ENCODE results near the gene DNAH7.

DNA sequence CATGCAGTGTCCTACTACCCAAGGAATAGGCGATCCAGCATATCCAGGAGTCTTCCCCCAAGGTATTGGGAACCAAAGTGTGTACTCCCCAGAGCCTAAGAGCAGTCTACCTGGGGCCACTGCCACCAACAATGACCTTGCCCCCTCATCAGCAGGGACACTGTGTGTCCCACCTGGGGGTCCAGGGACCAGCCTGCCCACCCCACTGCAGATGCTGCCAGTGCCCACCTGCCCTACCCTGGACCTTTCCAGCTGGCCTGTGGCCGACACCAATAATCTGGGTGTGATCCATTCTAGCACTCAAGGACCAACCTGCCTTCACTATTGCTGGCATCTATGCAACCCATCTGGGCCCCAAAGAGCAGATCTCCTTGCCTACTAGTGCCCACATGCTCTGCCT lies 32.2 kb downstream of the DNAH7 start:
- TF ChIP-seq, protein P1, sequence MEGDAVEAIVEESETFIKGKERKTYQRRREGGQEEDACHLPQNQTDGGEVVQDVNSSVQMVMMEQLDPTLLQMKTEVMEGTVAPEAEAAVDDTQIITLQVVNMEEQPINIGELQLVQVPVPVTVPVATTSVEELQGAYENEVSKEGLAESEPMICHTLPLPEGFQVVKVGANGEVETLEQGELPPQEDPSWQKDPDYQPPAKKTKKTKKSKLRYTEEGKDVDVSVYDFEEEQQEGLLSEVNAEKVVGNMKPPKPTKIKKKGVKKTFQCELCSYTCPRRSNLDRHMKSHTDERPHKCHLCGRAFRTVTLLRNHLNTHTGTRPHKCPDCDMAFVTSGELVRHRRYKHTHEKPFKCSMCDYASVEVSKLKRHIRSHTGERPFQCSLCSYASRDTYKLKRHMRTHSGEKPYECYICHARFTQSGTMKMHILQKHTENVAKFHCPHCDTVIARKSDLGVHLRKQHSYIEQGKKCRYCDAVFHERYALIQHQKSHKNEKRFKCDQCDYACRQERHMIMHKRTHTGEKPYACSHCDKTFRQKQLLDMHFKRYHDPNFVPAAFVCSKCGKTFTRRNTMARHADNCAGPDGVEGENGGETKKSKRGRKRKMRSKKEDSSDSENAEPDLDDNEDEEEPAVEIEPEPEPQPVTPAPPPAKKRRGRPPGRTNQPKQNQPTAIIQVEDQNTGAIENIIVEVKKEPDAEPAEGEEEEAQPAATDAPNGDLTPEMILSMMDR (CRISPR knock-in tag; IDR thresholded peaks at IDR 0.05): no peak
- no peak for TF ChIP-seq ETV5 (CRISPR knock-in tag; IDR thresholded peaks at IDR 0.05; ENCODE audit: borderline replicate concordance)
- TF ChIP-seq, protein P2, sequence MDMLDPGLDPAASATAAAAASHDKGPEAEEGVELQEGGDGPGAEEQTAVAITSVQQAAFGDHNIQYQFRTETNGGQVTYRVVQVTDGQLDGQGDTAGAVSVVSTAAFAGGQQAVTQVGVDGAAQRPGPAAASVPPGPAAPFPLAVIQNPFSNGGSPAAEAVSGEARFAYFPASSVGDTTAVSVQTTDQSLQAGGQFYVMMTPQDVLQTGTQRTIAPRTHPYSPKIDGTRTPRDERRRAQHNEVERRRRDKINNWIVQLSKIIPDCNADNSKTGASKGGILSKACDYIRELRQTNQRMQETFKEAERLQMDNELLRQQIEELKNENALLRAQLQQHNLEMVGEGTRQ (IDR thresholded peaks at IDR 0.05; ENCODE audit: low read depth, low read length): no peak
- TF ChIP-seq, protein P2 (CRISPR knock-in tag; IDR thresholded peaks at IDR 0.05; ENCODE audit: borderline replicate concordance): no peak
- no peak for TF ChIP-seq HDAC2 (CRISPR knock-in tag; IDR thresholded peaks at IDR 0.05)
- TF ChIP-seq, protein P3, sequence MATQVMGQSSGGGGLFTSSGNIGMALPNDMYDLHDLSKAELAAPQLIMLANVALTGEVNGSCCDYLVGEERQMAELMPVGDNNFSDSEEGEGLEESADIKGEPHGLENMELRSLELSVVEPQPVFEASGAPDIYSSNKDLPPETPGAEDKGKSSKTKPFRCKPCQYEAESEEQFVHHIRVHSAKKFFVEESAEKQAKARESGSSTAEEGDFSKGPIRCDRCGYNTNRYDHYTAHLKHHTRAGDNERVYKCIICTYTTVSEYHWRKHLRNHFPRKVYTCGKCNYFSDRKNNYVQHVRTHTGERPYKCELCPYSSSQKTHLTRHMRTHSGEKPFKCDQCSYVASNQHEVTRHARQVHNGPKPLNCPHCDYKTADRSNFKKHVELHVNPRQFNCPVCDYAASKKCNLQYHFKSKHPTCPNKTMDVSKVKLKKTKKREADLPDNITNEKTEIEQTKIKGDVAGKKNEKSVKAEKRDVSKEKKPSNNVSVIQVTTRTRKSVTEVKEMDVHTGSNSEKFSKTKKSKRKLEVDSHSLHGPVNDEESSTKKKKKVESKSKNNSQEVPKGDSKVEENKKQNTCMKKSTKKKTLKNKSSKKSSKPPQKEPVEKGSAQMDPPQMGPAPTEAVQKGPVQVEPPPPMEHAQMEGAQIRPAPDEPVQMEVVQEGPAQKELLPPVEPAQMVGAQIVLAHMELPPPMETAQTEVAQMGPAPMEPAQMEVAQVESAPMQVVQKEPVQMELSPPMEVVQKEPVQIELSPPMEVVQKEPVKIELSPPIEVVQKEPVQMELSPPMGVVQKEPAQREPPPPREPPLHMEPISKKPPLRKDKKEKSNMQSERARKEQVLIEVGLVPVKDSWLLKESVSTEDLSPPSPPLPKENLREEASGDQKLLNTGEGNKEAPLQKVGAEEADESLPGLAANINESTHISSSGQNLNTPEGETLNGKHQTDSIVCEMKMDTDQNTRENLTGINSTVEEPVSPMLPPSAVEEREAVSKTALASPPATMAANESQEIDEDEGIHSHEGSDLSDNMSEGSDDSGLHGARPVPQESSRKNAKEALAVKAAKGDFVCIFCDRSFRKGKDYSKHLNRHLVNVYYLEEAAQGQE (IDR thresholded peaks at IDR 0.05; ENCODE audit: borderline replicate concordance in 1 of 2, low read depth in 1 of 2, low read length in 2 of 2): no peak
- no peak for TF ChIP-seq EZH2 (conservative IDR thresholded peaks at IDR 0.05; ENCODE audit: low read depth, low read length)
- no peak for TF ChIP-seq MAF1 (CRISPR knock-in tag; IDR thresholded peaks at IDR 0.05; ENCODE audit: borderline replicate concordance)
- no peak for TF ChIP-seq CBFB (CRISPR knock-in tag; IDR thresholded peaks at IDR 0.05)

Data from HepG2 (cell line).